SU-DHL-6 (cell line): ENCODE measurements around the gene OSR1.

Experiments used
- CTCF ChIP-seq: fragments of 200-600 bp; sonication (generic); IDR thresholded peaks from one replicate; pipeline ENCODE4 v1.5.1; 2017; ENCODE audit warnings: antibody characterized with exemption, mild to moderate bottlenecking, low read length, moderate library complexity; ENCODE audit not compliant: insufficient read depth, poor library complexity, severe bottlenecking
- EZH2phosphoT487 ChIP-seq: fragments of 200-600 bp; sonication (generic), shearing (Covaris generic); conservative IDR thresholded peaks from 2 replicates; pipeline ENCODE4 v1.6.1; 2018; ENCODE audit warnings: mild to moderate bottlenecking, antibody characterized with exemption, low read length, moderate library complexity, mixed read lengths

- TF ChIP-seq CTCF (no peak), EZH2phosphoT487 (no peak)
Observed at GRCh38 chr2:19301706-19302105, 56.7 kb downstream of the OSR1 start.
